Thoracic aorta (tissue), 2 donors: ENCODE measurements around the gene WDR27. TPM values are rescaled to one million over a fixed set of nuclear protein-coding genes. Genes with fewer than 3 reads are reported as not detected.

Source experiments
- ATAC-seq: fragments of 150-250 bp; one replicate; pipeline ENCODE4 v1.8.0; 2017; ENCODE audit warnings: low read depth; ENCODE audit not compliant: insufficient number of reproducible peaks, low FRiP score
- DNase-seq: peaks from one replicate; pipeline ENCODE4 v3.0.0-alpha.2; 2020; ENCODE audit warnings: low spot score
- H3K27ac ChIP-seq, 2 donors: fragments of 200-600 bp; sonication (generic); 1 replicate in 1 of 2; 2 replicates in 1 of 2; pipeline ENCODE4 v1.5.1; 2016; ENCODE audit warnings: mild to moderate bottlenecking in 2 of 2, moderate library complexity in 2 of 2
- H3K27me3 ChIP-seq: fragments of 200-600 bp; sonication (generic); replicated peaks from 2 replicates; pipeline ENCODE4 v1.6.0; 2016; ENCODE audit warnings: mild to moderate bottlenecking; ENCODE audit not compliant: insufficient read depth
- H3K36me3 ChIP-seq: fragments of 200-600 bp; sonication (generic); one replicate; pipeline ENCODE4 v1.5.1; 2016
- H3K4me1 ChIP-seq, 2 donors: fragments of 200-600 bp; sonication (generic); 1 replicate in 1 of 2; 2 replicates in 1 of 2; pipeline versions ENCODE4 v1.5.1 to v1.6.0; 2016; ENCODE audit warnings: low read depth in 2 of 2, mild to moderate bottlenecking in 1 of 2; ENCODE audit not compliant: control insufficient read depth in 1 of 2
- H3K4me3 ChIP-seq: fragments of 200-600 bp; sonication (generic); 2 replicates; pipeline ENCODE4 v1.5.1; 2016; ENCODE audit warnings: mild to moderate bottlenecking
- H3K9me3 ChIP-seq: fragments of 200-600 bp; sonication (generic); 2 replicates; pipeline ENCODE4 v1.5.1; 2016
- CTCF ChIP-seq: fragments of 200-600 bp; sonication (generic); IDR thresholded peaks from one replicate; pipeline ENCODE4 v1.5.1; 2019; ENCODE audit warnings: antibody characterized with exemption
- total RNA-seq, 2 donors: library from RNA; depleted of rRNA; stranded (reverse); fragments of >200 nt; gene quantifications; one replicate each; pipeline versions ENCODE4 v1.1.0 to v1.2.3, GENCODE V29; 2016

WDR27 gene
- total RNA-seq, 2 donors from 2014 or later, result 22.5 to 48.2 TPM

DNA sequence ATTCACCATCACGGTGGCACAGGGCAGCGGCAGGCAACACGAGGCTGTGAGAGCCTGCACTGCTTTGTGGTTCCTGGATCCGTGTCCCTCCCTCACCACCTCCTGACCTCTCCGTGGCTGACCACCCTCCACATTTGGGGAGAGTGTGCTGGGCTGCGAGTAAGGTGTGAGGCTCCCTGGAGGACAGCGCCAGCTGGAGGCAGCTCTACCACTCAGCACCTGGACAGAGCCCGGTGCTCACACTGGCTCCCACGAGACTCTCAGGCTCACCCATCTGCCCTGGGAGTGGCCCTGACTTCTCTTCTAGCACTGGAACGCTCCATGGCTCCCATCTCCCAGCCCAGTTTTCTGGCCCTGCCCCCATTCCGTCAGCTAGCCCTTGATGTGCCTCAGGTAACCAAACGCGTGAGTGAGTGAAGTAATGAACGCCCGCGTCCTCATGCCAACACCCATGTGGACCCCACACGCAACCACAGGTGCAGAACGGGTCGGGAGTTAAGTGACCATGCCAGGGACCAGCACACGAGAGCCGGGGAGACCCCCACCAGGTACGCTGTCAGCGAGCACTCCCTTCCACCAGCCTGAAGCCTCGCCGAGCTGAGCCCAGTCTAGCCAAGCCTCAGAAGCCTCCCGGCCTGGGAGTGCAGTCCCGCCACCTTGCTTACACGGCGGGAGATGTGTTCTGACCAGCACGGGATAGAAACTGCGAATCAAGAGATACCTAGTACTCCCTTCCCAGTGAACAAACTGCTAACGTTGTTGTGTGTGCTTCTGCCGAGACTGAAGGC, 137.2 kb downstream of the WDR27 start:
- no peaks in the 10 kb centered on the region for H3K27me3 ChIP-seq
- H3K4me1 ChIP-seq, result no peaks in the 10 kb centered on the region
- H3K9me3 ChIP-seq, result no peaks in the 10 kb centered on the region
- no peak for DNase-seq
- no peak for TF ChIP-seq CTCF
- no peak overlapping the region for H3K4me3 ChIP-seq
- no peak overlapping the region for H3K27ac ChIP-seq
- no peak for ATAC-seq
- H3K36me3 ChIP-seq, result no peaks in the 10 kb centered on the region

- no peaks in the 10 kb centered on the region for H3K9me3 ChIP-seq
- H3K4me1 ChIP-seq, result no peaks in the 10 kb centered on the region
- DNase-seq (no peak), ATAC-seq (no peak)
- TF ChIP-seq CTCF, result no peak
- no peak overlapping the region for H3K27ac ChIP-seq
- H3K27me3 ChIP-seq, result no peaks in the 10 kb centered on the region
- no peaks in the 10 kb centered on the region for H3K36me3 ChIP-seq
- H3K4me3 ChIP-seq, result no peak overlapping the region
Measured at GRCh38 chr6:169561665-169562064, 140.2 kb downstream of the WDR27 start.

GRCh38 chr6:169559592-169559991, 142.2 kb downstream of the WDR27 start:
- Histone ChIP-seq H3K36me3 (no peaks in the 10 kb centered on the region), H3K9me3 (no peaks in the 10 kb centered on the region), H3K27me3 (no peaks in the 10 kb centered on the region), H3K4me3 (no peak overlapping the region), H3K4me1 (no peaks in the 10 kb centered on the region), H3K27ac (no peak overlapping the region)
- no peak for TF ChIP-seq CTCF
- DNase-seq (no peak), ATAC-seq (no peak)

- Histone ChIP-seq H3K4me3 (no peak overlapping the region), H3K4me1 (no peaks in the 10 kb centered on the region), H3K9me3 (no peaks in the 10 kb centered on the region), H3K36me3 (no peaks in the 10 kb centered on the region), H3K27me3 (no peaks in the 10 kb centered on the region), H3K27ac (no peak overlapping the region)
- ATAC-seq (no peak), DNase-seq (no peak)
- TF ChIP-seq CTCF, result no peak
Measured at GRCh38 chr6:169558774-169559441, 142.9 kb downstream of the WDR27 start.

GRCh38 chr6:169558378-169558773, 143.5 kb downstream of the WDR27 start:
- H3K27ac ChIP-seq, result no peak overlapping the region
- TF ChIP-seq CTCF, result no peak
- no peak overlapping the region for H3K4me3 ChIP-seq
- no peaks in the 10 kb centered on the region for H3K27me3 ChIP-seq
- ATAC-seq (no peak), DNase-seq (no peak)
- no peaks in the 10 kb centered on the region for H3K36me3 ChIP-seq
- H3K4me1 ChIP-seq, result no peaks in the 10 kb centered on the region
- no peaks in the 10 kb centered on the region for H3K9me3 ChIP-seq
